ENCODE measurements around the gene PIKFYVE. TPM values are rescaled to one million over a fixed set of nuclear protein-coding genes. Genes with fewer than 3 reads are reported as not detected.

The PIKFYVE gene
- total RNA-seq, 1 donor from 2014 or later = 16.1 TPM

DNA sequence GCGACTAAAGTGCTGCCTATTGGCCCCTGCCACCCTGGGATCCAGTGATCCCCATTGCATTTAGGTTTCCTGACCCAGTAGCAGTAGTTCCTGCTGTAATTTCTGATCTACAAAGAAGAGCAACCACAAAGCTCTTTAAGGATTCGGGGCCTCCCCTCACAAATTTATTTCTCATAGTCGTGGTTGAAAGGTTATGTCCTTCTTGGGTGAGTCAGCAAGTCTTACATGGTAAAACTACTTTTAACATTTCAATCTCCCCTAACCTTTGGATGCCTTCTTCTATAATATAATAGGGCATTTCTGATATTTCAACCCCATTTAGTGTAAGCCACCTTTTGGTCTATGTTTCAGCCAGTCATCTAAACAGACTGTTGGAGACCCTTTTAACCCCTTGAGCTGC, 14.9 kb downstream of the PIKFYVE start:
- ATAC-seq = no peak
- intact Hi-C loops (cut with micrococcal nuclease) = no loop called here

DNA sequence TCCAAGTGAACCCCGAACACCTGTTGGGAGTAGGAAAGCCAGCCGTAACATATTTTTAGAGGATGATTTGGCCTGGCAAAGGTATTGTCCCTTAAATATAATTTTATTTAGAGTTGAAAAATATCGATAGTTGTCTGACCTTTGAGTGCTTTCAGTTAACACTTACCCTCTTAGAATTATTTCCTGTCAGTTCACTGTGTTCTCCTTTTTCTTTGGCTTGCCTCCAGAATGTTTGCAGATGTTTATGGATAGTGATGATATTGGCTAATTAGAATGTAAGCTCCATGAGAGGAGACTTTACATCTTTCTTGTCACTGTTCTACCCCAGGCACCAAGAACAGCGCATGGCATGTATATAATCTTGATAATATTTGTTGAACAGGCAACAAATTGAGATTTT, 19.8 kb downstream of the PIKFYVE start:
- ATAC-seq = no peak
- intact Hi-C loops (cut with micrococcal nuclease) = no loop called here

More for the DNA sequence above, 14.9 kb downstream of the PIKFYVE start:
- no peak for DNase-seq

DNA sequence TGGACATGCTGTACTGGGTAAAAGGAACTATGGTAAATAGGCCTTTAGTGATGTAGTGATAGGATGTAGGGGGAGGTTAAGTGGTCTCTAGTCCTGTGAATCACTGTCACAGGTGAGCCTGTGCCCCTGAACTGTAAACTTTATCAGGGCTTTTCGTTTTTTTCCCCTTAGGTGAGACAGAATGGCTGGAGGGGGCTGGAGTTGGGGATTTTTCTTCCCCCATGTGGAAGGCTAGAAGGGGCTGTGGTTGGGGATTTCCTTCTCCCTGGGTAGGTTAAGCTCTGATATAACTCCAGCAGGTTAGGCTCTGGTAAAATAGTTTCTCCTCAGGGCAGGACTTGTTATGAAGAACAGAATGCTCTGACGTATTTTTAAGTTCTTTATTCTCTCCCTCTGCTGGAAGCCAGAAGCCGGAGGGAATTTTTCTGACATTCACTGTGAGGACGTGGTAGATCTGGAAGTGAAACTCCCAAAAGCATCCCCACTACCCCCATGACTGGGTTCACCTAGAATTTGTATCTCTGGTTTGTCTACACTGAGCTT, 28.5 kb downstream of the PIKFYVE start:
- ATAC-seq (no peak), DNase-seq (no peak)
- intact Hi-C loops (cut with micrococcal nuclease) = no loop called here

More for the DNA sequence above, 19.8 kb downstream of the PIKFYVE start:
- no peak for DNase-seq

DNA sequence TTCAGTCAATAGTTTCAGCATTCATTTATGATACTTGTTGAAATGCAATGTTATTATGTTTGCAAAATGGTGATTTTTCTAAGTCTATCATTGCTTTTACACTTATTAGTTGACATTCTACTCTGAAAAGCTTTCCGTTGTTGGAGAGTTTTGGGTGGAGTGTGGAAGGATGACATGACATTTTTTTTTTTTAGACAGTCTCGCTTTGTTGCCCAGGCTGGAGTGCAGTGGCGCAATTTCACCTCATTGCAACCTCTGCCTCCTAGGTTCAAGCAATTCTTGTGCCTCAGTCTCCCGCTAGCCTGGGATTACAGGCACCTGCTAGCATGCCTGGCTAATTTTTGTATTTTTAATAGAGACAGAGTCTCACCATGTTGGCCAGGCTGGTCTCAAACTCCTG, 29.8 kb downstream of the PIKFYVE start:
- ATAC-seq = no peak
- no peak for DNase-seq
- intact Hi-C loops (cut with micrococcal nuclease) = no loop called here

DNA sequence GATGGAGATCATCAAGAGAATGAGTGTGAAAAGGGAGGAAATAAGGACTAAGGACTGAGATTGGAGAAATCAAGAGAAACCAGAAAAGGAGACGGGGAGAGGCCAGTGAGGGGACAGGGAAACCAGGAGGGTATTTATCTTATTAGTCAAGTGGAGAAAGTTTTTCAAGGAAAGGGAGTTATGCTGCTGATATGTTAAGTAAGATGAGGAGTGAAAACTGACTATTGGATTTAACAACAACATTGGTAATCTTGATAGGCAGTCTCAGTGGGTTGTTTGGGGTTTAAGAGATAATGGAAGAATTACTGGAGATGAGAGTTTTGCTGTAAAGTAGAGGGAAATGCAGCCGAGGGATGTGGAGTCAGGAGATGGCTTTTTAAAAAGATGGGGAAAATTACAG, 30.6 kb downstream of the PIKFYVE start:
- no peak for ATAC-seq
- intact Hi-C loops (cut with micrococcal nuclease) = no loop called here
- no peak for DNase-seq

DNA sequence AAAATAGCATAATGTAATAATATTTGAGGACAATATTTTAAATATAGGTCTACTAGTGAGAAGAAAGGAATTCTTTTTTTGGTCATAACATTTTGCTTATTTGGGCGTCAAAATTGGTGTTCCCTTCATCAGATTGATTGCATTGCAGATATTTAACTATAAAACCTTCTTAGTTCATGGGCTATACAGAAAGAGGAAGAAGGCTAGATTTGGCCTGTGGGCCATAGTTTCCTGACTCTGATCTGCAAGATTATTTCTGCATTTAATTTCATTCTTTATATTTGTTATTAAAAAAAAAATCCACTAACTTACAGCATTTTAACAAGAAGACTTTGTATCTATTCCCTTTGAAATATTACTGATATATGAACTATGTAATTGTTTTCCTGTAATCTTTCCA, 31.9 kb downstream of the PIKFYVE start:
- intact Hi-C loops (cut with micrococcal nuclease) = no loop called here
- DNase-seq (no peak), ATAC-seq (no peak)

DNA sequence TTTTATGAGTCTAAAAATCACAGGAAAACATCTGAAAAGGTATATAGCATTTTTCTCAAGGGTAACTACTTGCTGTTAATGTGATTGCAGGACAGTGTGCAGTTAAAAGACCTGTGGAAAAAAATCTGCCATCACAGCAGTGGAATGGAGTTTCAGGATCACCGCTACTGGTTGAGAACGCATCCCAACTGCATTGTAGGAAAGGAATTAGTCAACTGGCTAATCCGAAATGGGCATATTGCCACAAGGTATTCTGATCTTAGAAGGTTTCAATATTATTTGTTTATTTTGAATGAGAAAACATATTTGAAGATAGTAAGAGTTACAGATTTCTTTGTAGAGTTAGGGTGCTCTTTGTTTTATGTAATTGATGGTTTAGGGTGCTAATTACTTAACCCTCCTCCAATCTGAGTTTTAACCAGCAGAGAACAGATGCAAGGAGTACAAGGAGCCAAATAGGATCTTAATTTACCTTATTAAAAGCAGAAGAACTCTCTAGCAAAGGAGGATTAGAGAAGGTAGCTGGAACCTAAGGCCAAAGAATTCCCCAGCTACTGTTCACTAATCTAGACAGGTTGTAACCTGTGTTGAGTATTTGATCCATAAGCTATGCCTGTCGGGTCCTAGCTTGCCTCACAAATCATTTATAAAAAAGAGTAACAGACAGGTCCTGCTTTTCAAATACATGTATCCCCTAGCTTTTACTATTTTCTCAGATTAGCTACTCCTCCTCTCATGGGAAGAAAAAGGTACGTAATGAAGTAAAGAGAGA, 35.0 kb downstream of the PIKFYVE start:
- no peak for ATAC-seq
- intact Hi-C loops (cut with micrococcal nuclease) = no loop called here
- no peak for DNase-seq

DNA sequence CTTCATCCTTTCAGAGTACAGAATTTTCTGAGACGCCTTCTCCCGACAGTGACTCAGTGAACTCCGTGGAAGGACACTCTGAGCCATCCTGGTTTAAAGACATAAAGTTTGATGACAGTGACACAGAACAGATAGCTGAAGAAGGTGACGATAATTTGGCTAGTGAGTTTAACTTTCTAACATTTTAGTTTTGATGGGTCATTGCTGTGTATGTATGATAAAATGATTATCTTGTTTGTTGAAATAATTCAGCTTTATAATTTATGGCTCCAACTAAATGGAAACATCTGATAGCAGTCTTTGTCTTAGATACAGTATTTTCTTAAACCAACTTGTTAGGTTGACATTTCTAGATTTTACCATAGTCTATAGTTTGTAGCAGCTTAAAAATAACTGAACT, 38.1 kb downstream of the PIKFYVE start:
- no peak for ATAC-seq
- intact Hi-C loops (cut with micrococcal nuclease) = no loop called here
- no peak for DNase-seq

DNA sequence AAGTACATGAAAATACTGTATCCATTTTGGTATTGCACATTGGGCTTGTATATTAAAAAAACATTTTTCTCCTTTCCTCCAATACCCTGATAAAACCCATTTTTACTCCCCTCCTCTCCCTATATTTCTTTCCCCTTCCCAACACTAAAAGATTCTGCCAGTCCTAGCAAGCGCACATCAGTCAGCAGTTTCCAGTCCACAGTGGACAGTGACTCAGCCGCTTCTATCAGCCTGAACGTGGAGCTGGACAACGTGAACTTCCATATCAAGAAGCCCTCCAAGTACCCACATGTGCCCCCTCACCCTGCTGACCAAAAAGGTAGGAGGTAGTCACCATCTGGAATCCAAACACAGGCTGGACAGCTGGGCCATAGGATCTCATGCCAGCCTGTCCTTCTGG, 38.6 kb downstream of the PIKFYVE start:
- ATAC-seq (no peak), DNase-seq (no peak)
- intact Hi-C loops (cut with micrococcal nuclease) = no loop called here

DNA sequence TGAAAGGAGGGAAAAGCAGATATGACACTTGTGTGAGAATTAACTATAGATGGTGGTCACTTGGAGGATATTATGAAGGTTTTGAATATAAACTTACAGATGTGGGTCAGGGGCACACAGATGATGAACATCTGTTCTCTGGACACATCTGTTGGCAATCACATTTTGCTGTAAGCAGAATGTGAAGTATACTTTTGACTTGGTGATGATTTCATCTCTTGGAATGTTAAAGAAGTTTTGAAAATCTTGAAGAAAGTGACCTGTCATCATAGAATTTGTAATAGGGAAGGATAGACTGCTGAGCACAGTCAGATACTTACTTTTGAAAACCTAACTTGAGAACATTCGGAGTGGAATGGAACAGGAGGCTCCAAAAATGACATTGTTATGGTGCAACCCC, 40.2 kb downstream of the PIKFYVE start:
- intact Hi-C loops (cut with micrococcal nuclease) = no loop called here
- ATAC-seq (no peak), DNase-seq (no peak)

DNA sequence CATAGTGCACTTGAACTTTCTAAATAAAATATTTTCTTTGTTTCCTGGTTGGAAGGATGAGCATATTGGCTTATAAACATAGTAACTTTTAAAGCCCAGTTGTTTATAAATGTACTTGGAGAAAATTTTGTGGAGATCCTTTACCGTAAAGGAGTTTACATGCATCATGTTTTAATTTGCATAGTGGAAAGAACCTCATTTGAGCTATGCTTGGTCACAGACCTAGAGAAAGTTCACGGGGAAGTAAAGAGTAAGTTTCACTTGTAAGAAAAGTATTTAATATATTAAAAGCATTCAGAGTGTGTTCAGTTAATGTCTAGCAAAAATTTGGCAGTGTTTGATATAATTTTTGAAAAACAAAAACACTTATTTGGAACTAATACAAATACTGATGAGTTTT, 45.3 kb downstream of the PIKFYVE start:
- ATAC-seq = no peak
- no peak for DNase-seq
- intact Hi-C loops (cut with micrococcal nuclease) = no loop called here

DNA sequence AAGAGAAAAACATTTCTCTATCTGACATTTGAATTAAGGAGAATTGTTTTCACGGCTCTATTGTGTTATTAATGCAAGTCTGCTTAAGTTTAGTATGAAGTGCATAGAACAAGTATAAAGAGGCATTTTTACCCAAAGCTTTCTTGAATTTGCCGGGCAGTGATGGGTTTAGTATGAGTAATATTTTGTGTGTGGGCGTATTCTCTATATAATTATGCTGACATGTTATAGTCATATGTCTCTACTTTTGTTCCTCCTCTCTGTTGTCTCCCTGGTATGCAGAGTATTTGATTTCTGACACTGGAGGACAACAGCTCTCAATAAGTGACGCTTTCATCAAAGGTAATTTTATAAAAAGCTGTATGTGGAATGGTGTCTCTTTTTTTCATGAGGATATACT, 45.9 kb downstream of the PIKFYVE start:
- DNase-seq (no peak), ATAC-seq (no peak)
- intact Hi-C loops (cut with micrococcal nuclease) = no loop called here

DNA sequence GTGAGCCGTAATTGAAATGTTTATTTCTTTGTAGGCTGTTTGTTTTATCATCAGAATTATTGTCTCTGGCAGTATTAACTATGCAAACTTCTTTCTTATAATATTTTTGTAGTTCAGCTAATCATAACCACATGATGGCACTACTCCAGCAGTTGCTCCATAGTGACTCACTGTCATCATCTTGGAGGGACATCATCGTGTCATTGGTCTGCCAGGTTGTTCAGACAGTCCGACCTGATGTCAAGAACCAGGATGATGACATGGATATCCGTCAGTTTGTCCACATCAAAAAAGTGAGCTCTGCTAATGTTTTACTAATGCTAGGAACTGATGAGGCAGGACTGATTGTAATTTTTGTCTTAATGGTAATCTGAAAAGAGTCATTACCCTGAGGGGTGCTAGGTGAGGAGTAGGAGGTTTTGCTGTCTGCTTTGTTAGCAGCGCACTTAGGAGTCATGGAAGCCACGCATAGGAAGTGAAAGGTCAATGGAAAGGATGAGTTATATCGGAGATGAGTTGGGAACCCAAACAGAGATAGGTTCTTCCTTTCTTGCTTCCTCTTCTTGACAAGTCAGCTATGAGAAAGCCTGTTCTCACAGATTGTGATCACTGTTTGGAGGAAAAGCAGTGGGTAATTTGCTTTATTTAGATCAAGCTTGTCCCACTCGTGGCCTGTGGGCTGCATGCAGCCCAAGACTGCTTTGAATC, 49.2 kb downstream of the PIKFYVE start:
- no peak for DNase-seq
- intact Hi-C loops (cut with micrococcal nuclease) = no loop called here

DNA sequence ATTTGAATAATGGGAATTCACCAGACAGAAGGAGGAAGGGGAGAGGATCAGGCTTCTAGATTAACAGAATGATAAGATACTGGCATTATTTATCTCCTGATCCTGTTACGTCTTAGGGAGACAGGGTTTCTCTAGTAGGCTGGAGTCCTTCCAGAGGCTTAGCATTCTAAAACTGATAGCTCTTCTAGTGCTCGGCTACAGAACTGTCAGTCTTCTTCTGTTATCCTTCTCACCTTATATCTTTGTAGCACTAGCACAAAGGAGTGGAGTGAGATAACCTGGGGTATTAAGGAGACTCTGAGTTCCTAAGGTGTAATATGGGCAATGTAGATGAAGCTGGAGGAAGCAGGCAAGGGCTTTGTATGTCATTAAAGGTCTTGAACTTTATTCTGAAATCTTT, 52.1 kb downstream of the PIKFYVE start:
- intact Hi-C loops (cut with micrococcal nuclease) = no loop called here
- ATAC-seq = peak; percentile 25

More for the DNA sequence above, 49.2 kb downstream of the PIKFYVE start:
- no peak for ATAC-seq

DNA sequence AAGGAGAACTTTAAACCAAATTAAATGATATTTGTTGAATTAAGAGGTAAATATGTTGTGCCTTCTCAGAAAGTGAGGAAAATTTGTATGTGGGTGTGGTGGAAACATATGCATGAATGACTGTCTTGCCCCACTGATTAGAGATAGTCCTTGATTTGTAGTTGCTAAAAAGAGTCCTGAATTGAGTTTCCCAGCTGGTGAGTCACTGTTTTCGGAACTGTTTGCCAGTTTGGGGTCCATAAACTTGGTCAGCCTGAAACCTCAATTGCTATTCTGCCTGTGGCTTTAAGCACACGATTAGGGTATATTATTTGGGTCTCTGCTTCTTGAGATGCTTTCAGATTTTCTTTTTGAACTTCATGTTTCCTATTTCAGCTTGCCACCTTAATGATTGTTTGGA, 53.3 kb downstream of the PIKFYVE start:
- no peak for DNase-seq
- intact Hi-C loops (cut with micrococcal nuclease) = no loop called here
- no peak for ATAC-seq

More for the DNA sequence above, 52.1 kb downstream of the PIKFYVE start:
- no peak for DNase-seq

DNA sequence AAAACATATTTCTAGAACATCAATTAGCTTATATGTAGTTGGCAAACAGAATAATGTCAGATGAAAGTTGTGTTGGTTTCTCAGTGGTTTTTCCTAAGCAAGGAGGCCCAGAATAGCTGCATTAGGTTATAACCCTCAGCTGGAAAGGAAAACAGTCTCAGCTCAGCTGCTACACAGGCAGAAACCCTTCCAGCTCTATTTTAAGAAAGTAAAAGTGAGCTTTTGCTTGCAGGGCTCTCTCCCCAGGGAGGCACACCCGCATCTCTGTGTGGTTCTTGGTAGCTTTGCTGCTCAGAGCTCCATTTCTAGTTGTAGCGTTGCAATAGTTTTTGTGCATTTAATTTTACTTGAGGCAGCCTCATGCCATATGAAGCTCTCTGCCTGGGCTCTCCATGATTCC, 54.6 kb downstream of the PIKFYVE start:
- peak; percentile 99 for ATAC-seq
- intact Hi-C loops (cut with micrococcal nuclease) = no loop called here
- peak; percentile 53 for DNase-seq

DNA sequence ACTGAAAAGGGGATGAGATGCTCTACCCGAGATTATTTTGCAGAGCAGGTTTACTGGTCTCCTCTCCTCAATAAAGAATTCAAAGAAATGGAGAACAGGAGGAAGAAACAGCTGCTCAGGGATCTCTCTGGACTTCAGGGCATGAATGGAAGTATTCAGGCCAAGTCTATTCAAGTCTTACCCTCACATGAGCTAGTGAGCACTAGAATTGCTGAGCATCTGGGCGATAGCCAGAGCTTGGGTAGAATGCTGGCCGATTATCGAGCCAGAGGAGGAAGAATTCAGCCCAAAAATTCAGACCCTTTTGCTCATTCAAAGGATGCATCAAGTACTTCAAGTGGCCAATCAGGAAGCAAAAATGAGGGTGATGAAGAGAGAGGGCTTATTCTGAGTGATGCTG, 60.0 kb downstream of the PIKFYVE start:
- intact Hi-C loops (cut with micrococcal nuclease) = no loop called here
- no peak for ATAC-seq
- no peak for DNase-seq

DNA sequence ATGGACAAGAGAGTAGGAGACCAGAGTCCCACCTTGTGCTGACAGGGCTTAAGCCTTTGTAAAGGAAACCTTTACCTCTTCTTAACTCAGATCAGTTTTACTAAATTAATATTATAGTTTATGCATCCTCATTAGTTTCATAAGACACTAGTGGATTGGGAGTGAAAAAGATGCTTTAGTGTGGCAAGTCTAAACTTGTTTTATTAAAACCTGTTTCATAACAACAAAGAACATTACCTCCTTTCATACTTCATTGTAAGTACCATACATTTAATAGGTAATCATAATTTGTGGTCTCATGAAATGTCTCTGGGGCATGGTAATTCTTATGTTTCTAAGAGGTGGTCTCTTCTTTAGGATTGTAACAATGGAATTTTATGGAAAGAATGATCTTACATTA, 63.4 kb downstream of the PIKFYVE start:
- ATAC-seq (no peak), DNase-seq (no peak)
- intact Hi-C loops (cut with micrococcal nuclease) = no loop called here

DNA sequence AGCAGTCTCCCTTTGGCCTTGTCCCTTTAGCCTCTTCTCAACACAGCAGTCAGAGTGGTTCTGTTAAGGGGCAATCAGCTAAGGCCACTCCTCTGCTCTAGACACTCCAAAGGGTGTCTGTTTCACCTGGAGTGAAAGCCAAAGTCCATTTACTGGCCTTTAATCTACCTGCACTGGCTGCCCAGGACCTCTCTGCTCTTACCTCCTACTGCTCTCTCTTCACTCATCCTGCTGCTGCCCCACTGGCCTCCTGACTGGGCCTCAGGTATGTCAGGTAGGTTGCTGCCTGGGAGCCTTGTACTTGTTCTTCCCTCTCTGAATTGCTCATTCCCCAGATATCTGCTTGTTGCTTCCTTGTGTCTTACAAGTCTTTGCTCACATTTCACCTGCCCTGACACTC, 68.2 kb downstream of the PIKFYVE start:
- intact Hi-C loops (cut with micrococcal nuclease) = no loop called here
- ATAC-seq (no peak), DNase-seq (no peak)

DNA sequence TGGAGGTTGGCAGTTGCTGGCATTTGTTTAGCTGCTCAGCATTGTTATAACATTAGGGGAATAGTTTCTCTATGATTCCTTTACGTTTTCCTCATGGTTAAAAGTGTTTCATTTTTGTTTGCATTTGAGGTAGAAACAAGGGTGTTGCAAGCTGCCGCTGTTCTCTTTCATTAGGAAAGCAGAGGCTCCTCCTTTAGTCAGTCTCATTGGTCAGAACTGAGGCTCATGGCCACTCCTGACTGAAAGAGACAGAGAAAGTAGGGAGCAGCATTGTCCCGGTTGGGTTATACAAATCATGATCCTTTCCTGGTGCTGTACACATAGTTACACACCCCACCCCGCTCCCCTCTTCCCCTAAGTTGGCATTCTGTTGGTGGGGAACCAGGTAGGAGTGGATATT, 80.7 kb downstream of the PIKFYVE start:
- ATAC-seq (no peak), DNase-seq (no peak)
- intact Hi-C loops (cut with micrococcal nuclease) = no loop called here

DNA sequence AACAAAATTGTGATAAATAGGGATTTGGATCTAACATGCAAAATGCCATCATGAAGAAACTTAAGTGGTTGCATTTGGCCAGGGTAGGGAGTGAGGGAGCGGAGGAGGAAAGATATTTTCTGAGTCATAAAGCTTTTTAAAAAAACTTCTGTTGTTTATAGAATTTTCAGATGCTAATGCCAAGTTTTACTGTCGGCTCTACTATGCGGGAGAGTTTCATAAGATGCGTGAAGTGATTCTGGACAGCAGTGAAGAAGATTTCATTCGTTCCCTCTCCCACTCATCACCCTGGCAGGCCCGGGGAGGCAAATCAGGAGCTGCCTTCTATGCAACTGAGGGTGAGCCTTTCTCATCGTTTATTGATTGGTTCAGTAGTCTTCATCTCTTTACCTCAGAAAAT, 84.6 kb downstream of the PIKFYVE start:
- DNase-seq (no peak), ATAC-seq (no peak)
- intact Hi-C loops (cut with micrococcal nuclease) = no loop called here
